HepG2 (cell line): Measurements from ENCODE around the gene HLA-DPB1. TPM values are rescaled to one million over a fixed set of nuclear protein-coding genes. Genes with fewer than 3 reads are reported as not detected.
"Not testable (repeated sequence)": the region's sequence is repeated elsewhere in the genome, so short reads cannot be mapped to it uniquely, and the experiment has no call there.

ENCODE experiments used
- ATAC-seq: fragments of 200-7000 bp; cut with Tn5 transposase; 3 replicates; pipeline ENCODE4 v1.9.1; 2020; ENCODE audit warnings: mild to moderate bottlenecking, moderate library complexity
- BruUV-seq: library from RNA; stranded (reverse); fragments of 400-500 nt; replicated peaks from 2 replicates; lab custom pipeline; 2021; lab: Mats Ljungman, UMichigan
- CTCF ChIA-PET: fragments of 300-600 bp; formaldehyde crosslinking; extraction: SDS; loops from one replicate; lab custom pipeline; 2021; ENCODE audit warnings: low total read pairs, inconsistent platforms, low intra/inter-chr PET ratio; lab: Yijun Ruan, JAX
- POLR2A ChIA-PET: fragments of 350-600 bp; sonication (Branson Sonifier 250); formaldehyde crosslinking; loops from one replicate; lab custom pipeline; 2020; ENCODE audit warnings: antibody characterized with exemption, inconsistent platforms; lab: Yijun Ruan, JAX
- DNase-seq: peaks from one replicate; pipeline ENCODE4 v3.0.0-alpha.2; 2015; ENCODE audit warnings: low spot score
- FAIRE-seq: peaks from 3 replicates; lab custom pipeline; 2011; peaks lifted over from hg19 to GRCh38; lab: Jason Lieb, UNC
- H2AFZ ChIP-seq: one replicate; pipeline ENCODE4 v1.6.1; 2011; ENCODE audit warnings: low read length, inconsistent platforms
- H3K27ac ChIP-seq: fragments of 300-600 bp; 3 replicates; pipeline ENCODE4 v1.8.0; 2011; ENCODE audit warnings: mixed run types, mild to moderate bottlenecking, mixed read lengths, low read length, inconsistent platforms; ENCODE audit not compliant: insufficient read depth; ENCODE audit errors: extremely low read length
- H3K27me3 ChIP-seq, 2 experiments: fragments of 200-600 bp in 1 of 2; 2 replicates in 1 of 2; 3 replicates in 1 of 2; pipeline versions ENCODE4 v1.6.0 to v1.8.0; 2011; ENCODE audit warnings: low read length in 2 of 2, mild to moderate bottlenecking in 2 of 2, moderate library complexity in 2 of 2, inconsistent platforms in 1 of 2; ENCODE audit not compliant: insufficient read depth in 2 of 2, control insufficient read depth in 1 of 2
- H3K36me3 ChIP-seq, 2 experiments: fragments of 200-600 bp in 1 of 2; replicated peaks in 1 of 2; 2 replicates in 1 of 2; 3 replicates in 1 of 2; pipeline versions ENCODE4 v1.5.1 to v1.8.0; 2011; ENCODE audit warnings: low read length in 2 of 2, inconsistent platforms in 1 of 2; ENCODE audit not compliant: insufficient read depth in 2 of 2, control insufficient read depth in 1 of 2
- H3K4me1 ChIP-seq: 2 replicates; pipeline ENCODE4 v1.5.1; 2012; ENCODE audit warnings: low read length, inconsistent platforms; ENCODE audit not compliant: insufficient read depth
- H3K4me2 ChIP-seq: 2 replicates; pipeline ENCODE4 v1.6.0; 2011; ENCODE audit warnings: low read depth, low read length, inconsistent platforms
- H3K4me3 ChIP-seq, 3 experiments: fragments of 200-600 bp in 1 of 3; sonication (generic), shearing (Covaris generic) in 1 of 3; replicated peaks in 1 of 3; 2 replicates each; pipeline ENCODE4 v1.5.1; 2011 to 2016; ENCODE audit warnings: low read length in 3 of 3, inconsistent platforms in 2 of 3, low read depth in 2 of 3, mild to moderate bottlenecking in 2 of 3, control low read depth in 1 of 3, mixed read lengths in 1 of 3; ENCODE audit not compliant: insufficient read depth in 1 of 3
- H3K79me2 ChIP-seq: one replicate; pipeline ENCODE4 v1.6.1; 2011; ENCODE audit warnings: low read length, inconsistent platforms; ENCODE audit not compliant: insufficient read depth
- H3K9ac ChIP-seq: 2 replicates; pipeline ENCODE4 v1.6.0; 2011; ENCODE audit warnings: mild to moderate bottlenecking, low read depth, low read length, inconsistent platforms; ENCODE audit not compliant: insufficient read depth
- H3K9me3 ChIP-seq: 2 replicates; pipeline ENCODE4 v1.5.1; 2012; ENCODE audit warnings: mild to moderate bottlenecking, low read length
- H4K20me1 ChIP-seq: 2 replicates; pipeline ENCODE4 v1.6.0; 2011; ENCODE audit warnings: inconsistent platforms, mild to moderate bottlenecking, low read length, moderate library complexity; ENCODE audit not compliant: insufficient read depth
- SRF ChIP-seq: IDR thresholded peaks from 2 replicates; pipeline ENCODE4 v1.6.1; 2011; ENCODE audit warnings: mild to moderate bottlenecking, low read depth, low read length, moderate library complexity
- WGBS: methylation state at CpG from one replicate; pipeline ENCODE4 v1.1.6; 2017; ENCODE audit warnings: low lambda C conversion rate; 5-methylcytosine and 5-hydroxymethylcytosine counted together
- in situ Hi-C: cut with HindIII; loops from 2 replicates; pipeline ENCODE4 v1.10.0; 2017; ENCODE audit warnings: low pct_unique_long_range_greater_than_20kb; ENCODE audit not compliant: extremely low pct_ligation_motif_present
- intact Hi-C: fragments of 100-400 bp; cut with micrococcal nuclease; formaldehyde crosslinking; loops from one replicate; pipeline ENCODE4 v1.10.0; 2022; ENCODE audit not compliant: unreplicated experiment
- polyA plus RNA-seq, 8 experiments: library from polyadenylated mRNA; depleted of rRNA in 3 of 8; stranded (reverse) in 7 of 8; unstranded in 1 of 8; fragments of >200 nt; fragmentation: Illumina TruSeq in 4 of 8; extraction: Trizol in 4 of 8; gene quantifications; 2 replicates each; pipeline versions ENCODE4 v1.2.1 to v1.2.3, GENCODE V29; 2011 to 2016; ENCODE audit warnings: low read depth in 4 of 8, missing spikeins in 1 of 8, mixed read lengths in 1 of 8; ENCODE audit not compliant: insufficient read depth in 1 of 8
- total RNA-seq, 5 experiments: library from RNA; depleted of rRNA; stranded (reverse); fragments of >200 nt; fragmentation: Illumina TruSeq; extraction: Trizol; gene quantifications; 2 replicates each; pipeline ENCODE4 v1.2.3, GENCODE V29; 2016; ENCODE audit warnings: low read depth in 1 of 5
- TF ChIP-seq, protein P1 (sequence below): sonication (generic); formaldehyde crosslinking; IDR thresholded peaks from 2 replicates; pipeline ENCODE4 v1.8.1; 2023; ENCODE audit warnings: mild to moderate bottlenecking, missing genetic modification reagents, borderline replicate concordance
- TF ChIP-seq, protein P2 (sequence below): fragments of 450-650 bp; IDR thresholded peaks from 2 replicates; pipeline ENCODE4 v1.6.1; 2016

The HLA-DPB1 gene
- total and polyA plus RNA-seq, 2 of the 13 experiments (the other 11 are each of a cell fraction or from before 2014, with no cell fraction given): not detected

GRCh38 chr6:33061987-33062386, 13.8 kb upstream of the HLA-DPB1 start:
- 0% methylated on average over 2 of the region's 2 CpGs for WGBS
- no peak overlapping the region for H3K9ac ChIP-seq
- intact Hi-C loops (no loop called here), in situ Hi-C loops (no loop called here)
- H3K9me3 ChIP-seq: no peaks in the 10 kb centered on the region
- no peak for DNase-seq
- H2AFZ ChIP-seq: no peak overlapping the region
- no peak overlapping the region for H3K4me2 ChIP-seq
- H3K4me3 ChIP-seq: no peak overlapping the region
- TF ChIP-seq SRF: peak; percentile 93
- TF ChIP-seq, protein P1, sequence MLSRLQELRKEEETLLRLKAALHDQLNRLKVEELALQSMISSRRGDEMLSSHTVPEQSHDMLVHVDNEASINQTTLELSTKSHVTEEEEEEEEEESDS (CRISPR knock-in tag): no peak
- no peak for ATAC-seq
- H3K36me3 ChIP-seq: no peaks in the 10 kb centered on the region
- FAIRE-seq: no peak
- no peaks in the 10 kb centered on the region for H4K20me1 ChIP-seq
- H3K27ac ChIP-seq: no peak overlapping the region
- CTCF ChIA-PET: no interaction called here
- POLR2A ChIA-PET: no interaction called here
- no peaks in the 10 kb centered on the region for H3K4me1 ChIP-seq
- no TSS peak for BruUV-seq
- H3K27me3 ChIP-seq: peaks cover 0 to 7% of the 10 kb centered on the region in 2 experiments; a peak in 1 of 5 replicates
- H3K79me2 ChIP-seq: no peaks in the 10 kb centered on the region

DNA sequence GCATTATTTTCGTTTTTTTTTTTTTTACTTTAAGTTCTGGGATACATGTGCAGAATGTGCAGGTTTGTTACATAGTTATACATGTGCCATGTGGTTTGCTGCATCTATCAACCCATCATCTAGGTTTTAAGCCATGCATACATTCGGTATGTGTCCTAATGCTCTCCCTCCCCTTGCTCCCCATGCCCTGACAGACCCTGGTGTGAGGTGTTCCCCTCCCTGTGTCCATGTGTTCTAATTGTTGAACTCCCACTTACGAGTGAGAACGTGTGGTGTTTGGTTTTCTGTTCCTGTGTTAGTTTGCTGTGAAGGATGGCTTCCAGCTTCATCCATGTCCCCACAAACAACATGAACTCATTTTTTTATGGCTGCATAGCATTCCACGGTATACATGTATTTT, 12.4 kb upstream of the HLA-DPB1 start:
- FAIRE-seq, H3K4me1 ChIP-seq, H4K20me1 ChIP-seq, DNase-seq, H3K27ac ChIP-seq, H2AFZ ChIP-seq, ATAC-seq, POLR2A ChIA-PET, H3K4me2 ChIP-seq, H3K27me3 ChIP-seq, intact Hi-C loops, H3K79me2 ChIP-seq, H3K4me3 ChIP-seq, CTCF ChIA-PET, H3K36me3 ChIP-seq, H3K9me3 ChIP-seq, BruUV-seq, in situ Hi-C loops, H3K9ac ChIP-seq: not testable (repeated sequence)
- 3% methylated on average over 5 of the region's 5 CpGs for WGBS
- TF ChIP-seq, protein P2, sequence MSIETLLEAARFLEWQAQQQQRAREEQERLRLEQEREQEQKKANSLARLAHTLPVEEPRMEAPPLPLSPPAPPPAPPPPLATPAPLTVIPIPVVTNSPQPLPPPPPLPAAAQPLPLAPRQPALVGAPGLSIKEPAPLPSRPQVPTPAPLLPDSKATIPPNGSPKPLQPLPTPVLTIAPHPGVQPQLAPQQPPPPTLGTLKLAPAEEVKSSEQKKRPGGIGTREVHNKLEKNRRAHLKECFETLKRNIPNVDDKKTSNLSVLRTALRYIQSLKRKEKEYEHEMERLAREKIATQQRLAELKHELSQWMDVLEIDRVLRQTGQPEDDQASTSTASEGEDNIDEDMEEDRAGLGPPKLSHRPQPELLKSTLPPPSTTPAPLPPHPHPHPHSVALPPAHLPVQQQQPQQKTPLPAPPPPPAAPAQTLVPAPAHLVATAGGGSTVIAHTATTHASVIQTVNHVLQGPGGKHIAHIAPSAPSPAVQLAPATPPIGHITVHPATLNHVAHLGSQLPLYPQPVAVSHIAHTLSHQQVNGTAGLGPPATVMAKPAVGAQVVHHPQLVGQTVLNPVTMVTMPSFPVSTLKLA: peak; percentile 81
